ENCODE data around the gene CBFA2T2.

The CBFA2T2 gene

GRCh38 chr20:33576432-33577125 lies 86.7 kb downstream of the CBFA2T2 start:
- DNase-seq (ENCODE audit: low read depth), result no peak

GRCh38 chr20:33578510-33578909 lies 88.6 kb downstream of the CBFA2T2 start:
- DNase-seq (ENCODE audit: low read depth), result no peak

GRCh38 chr20:33583143-33583542 lies 93.2 kb downstream of the CBFA2T2 start:
- no peak for DNase-seq (ENCODE audit: low read depth)

- DNase-seq (ENCODE audit: low read depth), result no peak
These were observed 95.1 kb downstream of the CBFA2T2 start for GRCh38 chr20:33584976-33585375.

- DNase-seq (ENCODE audit: low read depth), result no peak
These were observed 95.5 kb downstream of the CBFA2T2 start for GRCh38 chr20:33585413-33585812.

- no peak for DNase-seq (ENCODE audit: low read depth)
These were observed 99.2 kb downstream of the CBFA2T2 start for GRCh38 chr20:33589059-33589458.

GRCh38 chr20:33591901-33592300 lies 102.0 kb downstream of the CBFA2T2 start:
- DNase-seq (ENCODE audit: low read depth), result peak; percentile 1

- DNase-seq (ENCODE audit: low read depth), result no peak
These were observed 104.8 kb downstream of the CBFA2T2 start for GRCh38 chr20:33594743-33595142.

- DNase-seq (ENCODE audit: low read depth), result no peak
These were observed 110.5 kb downstream of the CBFA2T2 start for GRCh38 chr20:33600414-33600813.

GRCh38 chr20:33600981-33601380 lies 111.1 kb downstream of the CBFA2T2 start:
- no peak for DNase-seq (ENCODE audit: low read depth)

- DNase-seq (ENCODE audit: low read depth), result no peak
These were observed 112.0 kb downstream of the CBFA2T2 start for GRCh38 chr20:33601861-33602260.

GRCh38 chr20:33602826-33603590 lies 113.1 kb downstream of the CBFA2T2 start:
- no peak for DNase-seq (ENCODE audit: low read depth)

GRCh38 chr20:33604084-33604990 lies 114.4 kb downstream of the CBFA2T2 start:
- no peak for DNase-seq (ENCODE audit: low read depth)

- no peak for DNase-seq (ENCODE audit: low read depth)
These were observed 115.1 kb downstream of the CBFA2T2 start for GRCh38 chr20:33604991-33605370.

- DNase-seq (ENCODE audit: low read depth), result no peak
These were observed 116.3 kb downstream of the CBFA2T2 start for GRCh38 chr20:33606118-33606771.

- no peak for DNase-seq (ENCODE audit: low read depth)
These were observed 119.6 kb downstream of the CBFA2T2 start for GRCh38 chr20:33609504-33609903.

- no peak for DNase-seq (ENCODE audit: low read depth)
These were observed 121.2 kb downstream of the CBFA2T2 start for GRCh38 chr20:33611106-33611505.

GRCh38 chr20:33612001-33612400 lies 122.1 kb downstream of the CBFA2T2 start:
- DNase-seq (ENCODE audit: low read depth), result no peak

GRCh38 chr20:33621717-33622400 lies 132.0 kb downstream of the CBFA2T2 start:
- DNase-seq (ENCODE audit: low read depth), result no peak

GRCh38 chr20:33622705-33623365 lies 132.9 kb downstream of the CBFA2T2 start:
- DNase-seq (ENCODE audit: low read depth), result no peak

GRCh38 chr20:33624399-33624798 lies 134.5 kb downstream of the CBFA2T2 start:
- no peak for DNase-seq (ENCODE audit: low read depth)
